ENCODE data around the gene SHISAL2A. TPM values are rescaled to one million over a fixed set of nuclear protein-coding genes. Genes with fewer than 3 reads are reported as not detected.

SHISAL2A gene
- total and polyA plus RNA-seq, 2 experiments from 2014 or later, result not detected

DNA sequence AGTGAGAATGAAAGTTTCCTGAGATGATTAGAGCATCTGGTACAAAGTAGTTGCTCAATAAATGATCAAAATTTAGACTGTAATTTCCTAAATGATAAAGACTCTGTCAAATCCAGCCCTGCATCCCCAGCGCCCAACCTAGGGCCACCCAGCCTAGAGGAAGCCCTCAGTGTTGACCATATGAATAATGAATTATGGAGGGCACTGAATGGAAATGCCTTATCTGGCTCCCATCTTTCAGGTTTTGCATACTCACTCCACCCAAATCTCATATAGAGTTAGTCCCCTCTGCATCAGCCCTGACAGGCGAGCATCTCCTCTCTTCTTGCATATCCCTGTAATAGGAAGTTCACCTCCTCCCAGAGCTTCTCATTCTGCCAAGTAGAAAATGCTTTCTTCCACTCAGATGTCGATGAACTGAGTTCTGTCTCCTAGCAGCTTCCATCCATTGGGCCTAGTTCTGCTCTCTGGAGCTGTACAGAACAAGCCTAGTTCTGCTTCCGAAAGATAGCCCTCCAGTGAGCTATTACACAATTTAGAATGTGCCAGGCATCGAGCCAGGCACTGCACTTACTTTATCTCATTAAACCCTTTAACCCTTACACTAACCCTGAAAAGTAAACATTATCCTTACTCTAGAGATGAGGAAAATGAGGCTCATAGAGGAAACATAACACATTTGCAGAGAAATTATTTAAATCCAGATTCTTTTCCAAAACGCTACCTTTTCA is 44.3 kb downstream of the SHISAL2A start:
- Histone ChIP-seq H3K4me1 (ENCODE audit: low read depth) (peaks cover 10% of the 10 kb centered on the region), H3K27ac (no peak overlapping the region), H3K36me3 (no peaks in the 10 kb centered on the region), H3K27me3 (no peaks in the 10 kb centered on the region), H3K9me3 (ENCODE audit: low read depth) (no peaks in the 10 kb centered on the region), H3K4me3 (no peak overlapping the region)
- DNase-seq (ENCODE audit: low read depth in 1 of 2, low spot score in 1 of 2), result peak in 1 of 2 donors; percentile 69
- TF ChIP-seq, protein P1, sequence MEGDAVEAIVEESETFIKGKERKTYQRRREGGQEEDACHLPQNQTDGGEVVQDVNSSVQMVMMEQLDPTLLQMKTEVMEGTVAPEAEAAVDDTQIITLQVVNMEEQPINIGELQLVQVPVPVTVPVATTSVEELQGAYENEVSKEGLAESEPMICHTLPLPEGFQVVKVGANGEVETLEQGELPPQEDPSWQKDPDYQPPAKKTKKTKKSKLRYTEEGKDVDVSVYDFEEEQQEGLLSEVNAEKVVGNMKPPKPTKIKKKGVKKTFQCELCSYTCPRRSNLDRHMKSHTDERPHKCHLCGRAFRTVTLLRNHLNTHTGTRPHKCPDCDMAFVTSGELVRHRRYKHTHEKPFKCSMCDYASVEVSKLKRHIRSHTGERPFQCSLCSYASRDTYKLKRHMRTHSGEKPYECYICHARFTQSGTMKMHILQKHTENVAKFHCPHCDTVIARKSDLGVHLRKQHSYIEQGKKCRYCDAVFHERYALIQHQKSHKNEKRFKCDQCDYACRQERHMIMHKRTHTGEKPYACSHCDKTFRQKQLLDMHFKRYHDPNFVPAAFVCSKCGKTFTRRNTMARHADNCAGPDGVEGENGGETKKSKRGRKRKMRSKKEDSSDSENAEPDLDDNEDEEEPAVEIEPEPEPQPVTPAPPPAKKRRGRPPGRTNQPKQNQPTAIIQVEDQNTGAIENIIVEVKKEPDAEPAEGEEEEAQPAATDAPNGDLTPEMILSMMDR (IDR thresholded peaks at IDR 0.05; ENCODE audit: low read depth, low read length), result no peak

DNA sequence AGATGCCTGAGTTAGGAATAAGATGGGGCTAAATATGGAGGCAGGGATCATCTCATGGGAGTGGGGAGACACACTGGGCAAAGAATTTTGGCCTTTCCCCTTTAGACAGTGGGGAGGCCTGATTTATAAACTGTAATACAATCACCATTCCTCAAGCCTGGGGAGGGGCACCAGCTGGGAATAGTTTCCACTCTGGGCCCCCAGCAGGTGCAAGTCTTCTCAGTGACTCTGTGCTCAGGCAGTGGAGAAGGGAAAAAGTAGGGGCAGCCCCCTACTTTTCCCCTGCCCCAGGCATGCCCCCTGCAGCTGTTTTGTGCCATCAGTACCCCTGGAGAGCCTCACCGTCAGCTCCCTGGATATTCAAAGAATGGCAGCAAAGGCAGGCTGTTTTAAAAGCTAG is 46.1 kb downstream of the SHISAL2A start:
- H3K27ac ChIP-seq, result no peak overlapping the region
- no peaks in the 10 kb centered on the region for H3K36me3 ChIP-seq
- H3K9me3 ChIP-seq (ENCODE audit: low read depth), result no peaks in the 10 kb centered on the region
- no peaks in the 10 kb centered on the region for H3K27me3 ChIP-seq
- no peak overlapping the region for H3K4me3 ChIP-seq
- peaks cover 10% of the 10 kb centered on the region for H3K4me1 ChIP-seq (ENCODE audit: low read depth)
- DNase-seq (ENCODE audit: low read depth in 1 of 2, low spot score in 1 of 2), result no peak
- TF ChIP-seq, protein P1 (IDR thresholded peaks at IDR 0.05; ENCODE audit: low read depth, low read length), result no peak

DNA sequence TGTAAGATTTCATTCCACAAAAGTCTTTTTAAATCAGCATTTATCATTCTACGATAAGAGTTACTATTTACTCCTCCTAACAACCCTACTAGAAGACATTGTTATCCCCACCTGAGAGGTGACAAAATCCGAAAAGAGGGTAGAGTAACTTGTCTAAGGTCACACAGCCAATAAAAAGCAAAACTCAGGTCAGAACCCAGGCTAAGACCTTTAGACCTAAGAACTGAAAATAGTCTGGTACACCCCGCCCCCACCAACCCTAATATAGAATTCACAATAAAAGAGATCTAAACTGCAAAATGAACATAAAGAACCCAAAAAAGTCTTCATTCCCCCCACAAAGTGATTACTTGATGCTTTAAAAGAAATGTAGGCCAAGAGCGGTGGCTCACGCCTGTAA is 46.5 kb downstream of the SHISAL2A start:
- Histone ChIP-seq H3K36me3 (no peaks in the 10 kb centered on the region), H3K9me3 (ENCODE audit: low read depth) (no peaks in the 10 kb centered on the region), H3K27me3 (no peaks in the 10 kb centered on the region), H3K4me1 (ENCODE audit: low read depth) (peaks cover 6% of the 10 kb centered on the region), H3K27ac (no peak overlapping the region), H3K4me3 (no peak overlapping the region)
- TF ChIP-seq, protein P1 (IDR thresholded peaks at IDR 0.05; ENCODE audit: low read depth, low read length), result no peak
- no peak for DNase-seq (ENCODE audit: low read depth in 1 of 2, low spot score in 1 of 2)

DNA sequence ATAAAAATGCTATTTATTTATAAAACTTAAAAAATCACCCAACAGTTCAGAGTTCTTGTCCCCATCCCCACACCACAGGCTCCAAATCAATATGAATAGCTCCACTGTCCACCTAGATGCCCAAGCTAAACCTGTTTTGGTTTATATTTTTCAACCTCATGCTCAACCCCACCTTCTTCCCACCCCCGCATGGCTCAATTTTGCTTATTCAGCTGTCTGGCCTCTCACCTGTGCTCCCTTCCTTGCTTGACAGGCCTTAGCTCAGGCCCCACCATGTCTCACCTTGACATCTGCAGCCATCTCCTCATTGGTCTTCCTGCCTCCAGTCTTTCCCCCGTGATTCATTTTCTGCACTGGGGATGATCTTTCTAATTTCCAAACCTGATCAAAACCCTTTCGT is 47.4 kb downstream of the SHISAL2A start:
- no peaks in the 10 kb centered on the region for H3K4me1 ChIP-seq (ENCODE audit: low read depth)
- TF ChIP-seq, protein P1 (IDR thresholded peaks at IDR 0.05; ENCODE audit: low read depth, low read length), result no peak
- H3K36me3 ChIP-seq, result no peaks in the 10 kb centered on the region
- no peaks in the 10 kb centered on the region for H3K9me3 ChIP-seq (ENCODE audit: low read depth)
- H3K27me3 ChIP-seq, result no peaks in the 10 kb centered on the region
- no peak for DNase-seq (ENCODE audit: low read depth in 1 of 2, low spot score in 1 of 2)
- no peak overlapping the region for H3K27ac ChIP-seq
- H3K4me3 ChIP-seq, result no peak overlapping the region

DNA sequence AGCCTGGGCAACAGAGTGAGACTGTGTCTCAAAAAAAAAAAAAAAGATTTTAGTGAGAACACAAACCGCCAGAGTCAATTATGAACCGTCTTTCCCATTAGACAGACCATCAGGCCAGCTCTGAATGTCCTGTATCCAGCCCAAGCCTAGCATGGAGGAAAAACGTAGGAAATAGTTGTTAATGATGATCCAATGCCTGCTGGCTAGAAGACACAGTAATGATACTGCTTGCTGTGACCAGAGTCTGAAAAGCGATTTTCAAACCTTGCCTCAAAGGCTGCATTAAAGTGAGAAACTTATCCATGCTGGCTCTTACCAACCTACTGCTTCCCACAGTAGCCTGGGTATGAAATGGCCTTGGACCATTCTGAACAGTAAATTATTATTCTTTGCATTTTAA is 48.2 kb downstream of the SHISAL2A start:
- H3K4me3 ChIP-seq, result no peak overlapping the region

More for the DNA sequence above, 48.2 kb downstream of the SHISAL2A start:
- TF ChIP-seq, protein P1 (IDR thresholded peaks at IDR 0.05; ENCODE audit: low read depth, low read length), result no peak
- no peak for DNase-seq (ENCODE audit: low read depth in 1 of 2, low spot score in 1 of 2)
- Histone ChIP-seq H3K9me3 (ENCODE audit: low read depth) (no peaks in the 10 kb centered on the region), H3K27me3 (no peaks in the 10 kb centered on the region), H3K36me3 (no peaks in the 10 kb centered on the region), H3K4me1 (ENCODE audit: low read depth) (no peaks in the 10 kb centered on the region), H3K27ac (no peak overlapping the region)
